GM08714 (cell line): ENCODE measurements around the gene FAF1.
A peak's percentile ranks its signal among the peaks of the same experiment; 100 is the strongest.
"Not testable (repeated sequence)": the region's sequence is repeated elsewhere in the genome, so short reads cannot be mapped to it uniquely, and the experiment has no call there.

Experiments
- H3K4me3 ChIP-seq: fragments of 200-500 bp; sonication (Bioruptor generic); 2 replicates; pipeline ENCODE4 v1.5.1; 2014; ENCODE audit warnings: mild to moderate bottlenecking, low read length, inconsistent platforms
- ZNF274 ChIP-seq: IDR thresholded peaks from 2 replicates; pipeline ENCODE4 v1.6.1; 2012; ENCODE audit warnings: mild to moderate bottlenecking, low read depth, low read length

FAF1 gene

GRCh38 chr1:50959913-50960844 is at the start of gene FAF1:
FAF1 (minus strand) TSS chr1:50960267; CDS start chr1:50959811, 456 bp downstream.
- H3K4me3 ChIP-seq: peak within 1 kb of the TSS; percentile 91
- no peak for TF ChIP-seq ZNF274

GRCh38 chr1:51009381-51009780 is 49.3 kb upstream of the FAF1 start:
- H3K4me3 ChIP-seq: no peak overlapping the region
- no peak for TF ChIP-seq ZNF274

GRCh38 chr1:51005549-51005948 is 45.5 kb upstream of the FAF1 start:
- H3K4me3 ChIP-seq: not testable (repeated sequence)

GRCh38 chr1:51002516-51002915 is 42.4 kb upstream of the FAF1 start:
- H3K4me3 ChIP-seq: no peak overlapping the region
- TF ChIP-seq ZNF274: no peak

- H3K4me3 ChIP-seq: no peak overlapping the region
- no peak for TF ChIP-seq ZNF274
Measured at GRCh38 chr1:51000651-51001050, 40.6 kb upstream of the FAF1 start.

- no peak overlapping the region for H3K4me3 ChIP-seq
Measured at GRCh38 chr1:51000160-51000559, 40.1 kb upstream of the FAF1 start.

GRCh38 chr1:50999375-50999774 is 39.3 kb upstream of the FAF1 start:
- not testable (repeated sequence) for H3K4me3 ChIP-seq

More at GRCh38 chr1:51000160-51000559, 40.1 kb upstream of the FAF1 start:
- TF ChIP-seq ZNF274: no peak

GRCh38 chr1:50996083-50996482 is 36.0 kb upstream of the FAF1 start:
- no peak for TF ChIP-seq ZNF274
- H3K4me3 ChIP-seq: no peak overlapping the region

- no peak for TF ChIP-seq ZNF274
- H3K4me3 ChIP-seq: no peak overlapping the region
Measured at GRCh38 chr1:50995651-50996050, 35.6 kb upstream of the FAF1 start.

- H3K4me3 ChIP-seq: no peak overlapping the region
- TF ChIP-seq ZNF274: no peak
Measured at GRCh38 chr1:50994997-50995396, 34.9 kb upstream of the FAF1 start.

GRCh38 chr1:50993645-50994044 is 33.6 kb upstream of the FAF1 start:
- no peak for TF ChIP-seq ZNF274
- H3K4me3 ChIP-seq: no peak overlapping the region

GRCh38 chr1:50992532-50993318 is 32.7 kb upstream of the FAF1 start:
- no peak for TF ChIP-seq ZNF274
- H3K4me3 ChIP-seq: no peak overlapping the region

- TF ChIP-seq ZNF274: no peak
- no peak overlapping the region for H3K4me3 ChIP-seq
Measured at GRCh38 chr1:50989694-50990093, 29.6 kb upstream of the FAF1 start.

GRCh38 chr1:50986653-50987052 is 26.6 kb upstream of the FAF1 start:
- no peak overlapping the region for H3K4me3 ChIP-seq
- TF ChIP-seq ZNF274: no peak

- H3K4me3 ChIP-seq: no peak overlapping the region; the same call in 1 of the 2 replicates
- TF ChIP-seq ZNF274: no peak
Measured at GRCh38 chr1:50985094-50985493, 25.0 kb upstream of the FAF1 start.
